Measurements from ENCODE around the gene GATA1.

DNA sequence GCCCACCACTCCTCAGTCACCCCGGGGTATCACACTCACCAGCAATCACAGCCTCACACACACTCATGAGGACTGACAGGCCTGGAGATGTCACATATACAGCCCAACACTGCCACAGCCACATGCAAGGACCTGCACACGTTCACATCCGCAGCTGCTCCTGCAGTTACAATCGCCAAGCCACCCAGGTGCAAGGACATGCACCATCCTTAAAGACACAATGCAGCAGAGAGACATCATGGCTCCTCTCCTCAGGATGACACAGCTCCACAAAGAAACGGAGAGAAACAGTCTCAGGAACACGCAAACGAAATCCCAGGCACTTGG, 48.0 kb downstream of the GATA1 start:
- TF ChIP-seq KDM1A (IDR thresholded peaks at IDR 0.05; ENCODE audit: borderline replicate concordance) (no peak), SREBF2 (IDR thresholded peaks at IDR 0.05; ENCODE audit: low read length) (no peak), REST (IDR thresholded peaks at IDR 0.05; ENCODE audit: low read depth, low read length) (no peak), HDAC6 (IDR thresholded peaks at IDR 0.05; ENCODE audit: unreplicated experiment) (no peak), EGR1 (IDR thresholded peaks at IDR 0.05; ENCODE audit: borderline replicate concordance in 1 of 2, low read depth in 2 of 2, low read length in 2 of 2) (no peak), CTCF (IDR thresholded peaks at IDR 0.05 in 2 of 3, conservative IDR thresholded peaks at IDR 0.05 in 1 of 3; ENCODE audit: control insufficient read depth in 2 of 3, extremely low read depth in 1 of 3, insufficient read depth in 1 of 3, low read depth in 3 of 3, low read length in 3 of 3) (no peak), POLR2A (IDR thresholded peaks at IDR 0.05; ENCODE audit: low read depth, low read length) (no peak), ESRRA (IDR thresholded peaks at IDR 0.05; ENCODE audit: low read length) (no peak)

All from GM12878 (cell line).